HepG2 (cell line): ENCODE data around the gene ERLEC1.

Experiments
- MAFG ChIP-seq: sonication (generic); formaldehyde crosslinking; IDR thresholded peaks from 2 replicates; pipeline ENCODE4 v1.5.1; 2020; ENCODE audit warnings: mild to moderate bottlenecking, missing genetic modification reagents
- MTF1 ChIP-seq: sonication (generic); formaldehyde crosslinking; IDR thresholded peaks from 2 replicates; pipeline ENCODE4 v1.5.0; 2020; ENCODE audit warnings: missing genetic modification reagents
- POLR2AphosphoS5 ChIP-seq: IDR thresholded peaks from 2 replicates; pipeline ENCODE4 v1.6.1; 2012; ENCODE audit warnings: low read depth, low read length
- SRF ChIP-seq: IDR thresholded peaks from 2 replicates; pipeline ENCODE4 v1.6.1; 2011; ENCODE audit warnings: mild to moderate bottlenecking, low read depth, low read length, moderate library complexity
- SUZ12 ChIP-seq: fragments of 150-350 bp; IDR thresholded peaks from 2 replicates; pipeline ENCODE4 v1.6.1; 2014; ENCODE audit warnings: low read depth, low read length
- TEAD2 ChIP-seq: sonication (generic); formaldehyde crosslinking; IDR thresholded peaks from 2 replicates; pipeline ENCODE4 v1.9.0; 2021; ENCODE audit warnings: missing genetic modification reagents
- YY1 ChIP-seq: IDR thresholded peaks from 2 replicates; pipeline ENCODE4 v1.6.1; 2011; ENCODE audit warnings: low read length, low read depth, moderate library complexity, mild to moderate bottlenecking; ENCODE audit not compliant: insufficient read depth, insufficient replicate concordance
- ZFX ChIP-seq: sonication (generic); formaldehyde crosslinking; IDR thresholded peaks from 2 replicates; pipeline ENCODE4 v1.4.0; 2020; ENCODE audit warnings: mild to moderate bottlenecking, low read depth, missing genetic modification reagents, moderate library complexity
- ZNF3 ChIP-seq: IDR thresholded peaks from 2 replicates; pipeline ENCODE4 v1.7.0; 2017; ENCODE audit warnings: inconsistent platforms
- ZNF543 ChIP-seq: sonication (generic); formaldehyde crosslinking; IDR thresholded peaks from 2 replicates; pipeline ENCODE4 v1.4.0; 2020; ENCODE audit warnings: mild to moderate bottlenecking, missing genetic modification reagents
- TF ChIP-seq, protein P1 (sequence below): sonication (generic); formaldehyde crosslinking; IDR thresholded peaks from 2 replicates; pipeline ENCODE4 v1.4.0; 2020; ENCODE audit warnings: missing genetic modification reagents
- TF ChIP-seq, protein P2 (sequence below): sonication (generic); formaldehyde crosslinking; IDR thresholded peaks from 2 replicates; pipeline ENCODE4 v1.5.0; 2020; ENCODE audit warnings: mild to moderate bottlenecking, missing genetic modification reagents, moderate library complexity

DNA sequence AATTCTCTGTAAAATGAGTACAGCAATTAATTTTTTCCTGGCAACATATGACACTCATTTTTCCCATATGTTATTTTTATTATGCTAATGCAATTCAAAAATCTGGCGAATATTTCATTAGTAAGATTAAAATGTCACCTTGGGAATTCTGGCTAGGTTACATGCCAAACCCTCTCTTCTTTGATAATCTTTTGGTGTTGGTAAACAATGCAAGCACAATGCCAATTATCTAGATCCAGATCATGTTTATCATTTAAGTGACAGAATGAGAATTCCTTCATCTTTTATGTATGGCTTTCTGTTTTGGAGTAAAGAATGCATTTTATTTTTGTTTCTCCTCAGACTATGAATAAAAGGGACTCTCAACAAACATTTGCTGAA is 39.2 kb downstream of the ERLEC1 start:
- TF ChIP-seq SRF (no peak), POLR2AphosphoS5 (no peak), ZNF3 (no peak), YY1 (no peak), TEAD2 (CRISPR knock-in tag) (no peak), MTF1 (CRISPR knock-in tag) (no peak), ZFX (CRISPR knock-in tag) (no peak), SUZ12 (no peak), MAFG (CRISPR knock-in tag) (no peak), ZNF543 (CRISPR knock-in tag) (no peak)
- TF ChIP-seq, protein P1, sequence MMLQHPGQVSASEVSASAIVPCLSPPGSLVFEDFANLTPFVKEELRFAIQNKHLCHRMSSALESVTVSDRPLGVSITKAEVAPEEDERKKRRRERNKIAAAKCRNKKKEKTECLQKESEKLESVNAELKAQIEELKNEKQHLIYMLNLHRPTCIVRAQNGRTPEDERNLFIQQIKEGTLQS (CRISPR knock-in tag) = no peak
- TF ChIP-seq, protein P2, sequence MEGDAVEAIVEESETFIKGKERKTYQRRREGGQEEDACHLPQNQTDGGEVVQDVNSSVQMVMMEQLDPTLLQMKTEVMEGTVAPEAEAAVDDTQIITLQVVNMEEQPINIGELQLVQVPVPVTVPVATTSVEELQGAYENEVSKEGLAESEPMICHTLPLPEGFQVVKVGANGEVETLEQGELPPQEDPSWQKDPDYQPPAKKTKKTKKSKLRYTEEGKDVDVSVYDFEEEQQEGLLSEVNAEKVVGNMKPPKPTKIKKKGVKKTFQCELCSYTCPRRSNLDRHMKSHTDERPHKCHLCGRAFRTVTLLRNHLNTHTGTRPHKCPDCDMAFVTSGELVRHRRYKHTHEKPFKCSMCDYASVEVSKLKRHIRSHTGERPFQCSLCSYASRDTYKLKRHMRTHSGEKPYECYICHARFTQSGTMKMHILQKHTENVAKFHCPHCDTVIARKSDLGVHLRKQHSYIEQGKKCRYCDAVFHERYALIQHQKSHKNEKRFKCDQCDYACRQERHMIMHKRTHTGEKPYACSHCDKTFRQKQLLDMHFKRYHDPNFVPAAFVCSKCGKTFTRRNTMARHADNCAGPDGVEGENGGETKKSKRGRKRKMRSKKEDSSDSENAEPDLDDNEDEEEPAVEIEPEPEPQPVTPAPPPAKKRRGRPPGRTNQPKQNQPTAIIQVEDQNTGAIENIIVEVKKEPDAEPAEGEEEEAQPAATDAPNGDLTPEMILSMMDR (CRISPR knock-in tag) = no peak
